Left colon (tissue), 2 donors: ENCODE data around the gene TACSTD2. TPM values are rescaled to one million over a fixed set of nuclear protein-coding genes. Genes with fewer than 3 reads are reported as not detected.
"Not testable (repeated sequence)": the region's sequence is repeated elsewhere in the genome, so short reads cannot be mapped to it uniquely, and the experiment has no call there.

Experiments used
- ATAC-seq: fragments of 200-7000 bp; cut with Tn5 transposase; one replicate; pipeline ENCODE4 v1.9.1; 2020; ENCODE audit warnings: mild to moderate bottlenecking, moderate library complexity
- DNase-seq, 2 donors: peaks; one replicate each; pipeline ENCODE4 v3.0.0-alpha.2; 2020
- intact Hi-C, 2 donors: fragments of 100-400 bp; cut with DNase I in 1 of 2; cut with micrococcal nuclease in 1 of 2; formaldehyde crosslinking; loops; one replicate each; pipeline versions ENCODE4 v1.11.2 to v1.14.0; 2022; cut with DNase I, micrococcal nuclease
- total RNA-seq, 2 donors: library from RNA; stranded (reverse); fragmentation: NEBNext Ultra II Directional; extraction: Animal tissue kit (Norgen Biotek cat#: 25700); gene quantifications; one replicate each; pipeline ENCODE4 v1.2.1, GENCODE V29; 2021
- donor health status: DM: no; HTN: no; CAD: no.
- donor health status: DM: yes; HTN: yes; CAD: no.

TACSTD2 gene
- total RNA-seq, 2 donors from 2014 or later: 0.37 to 0.42 TPM

DNA sequence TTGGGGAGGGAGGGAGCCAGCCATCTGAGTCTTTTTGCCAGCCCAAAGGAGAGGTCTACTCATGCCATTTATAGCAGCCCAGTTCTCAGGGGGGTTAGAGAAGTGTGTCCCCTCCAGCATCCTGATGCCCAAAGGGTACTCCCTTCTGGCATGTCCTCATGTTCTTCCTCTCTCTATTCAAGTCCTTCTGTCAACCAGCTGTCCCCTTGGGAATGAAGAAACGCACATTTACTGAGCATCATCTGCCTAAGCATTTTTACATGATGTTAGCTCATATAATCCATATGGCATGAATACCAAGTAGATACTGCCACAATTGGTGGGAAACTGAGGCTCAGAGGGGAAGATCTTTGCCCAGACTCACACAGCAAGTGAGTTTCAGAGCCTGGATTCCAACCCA lies 14.8 kb upstream of the TACSTD2 start:
- intact Hi-C loops: no loop called here
- DNase-seq: no peak
- ATAC-seq: no peak

DNA sequence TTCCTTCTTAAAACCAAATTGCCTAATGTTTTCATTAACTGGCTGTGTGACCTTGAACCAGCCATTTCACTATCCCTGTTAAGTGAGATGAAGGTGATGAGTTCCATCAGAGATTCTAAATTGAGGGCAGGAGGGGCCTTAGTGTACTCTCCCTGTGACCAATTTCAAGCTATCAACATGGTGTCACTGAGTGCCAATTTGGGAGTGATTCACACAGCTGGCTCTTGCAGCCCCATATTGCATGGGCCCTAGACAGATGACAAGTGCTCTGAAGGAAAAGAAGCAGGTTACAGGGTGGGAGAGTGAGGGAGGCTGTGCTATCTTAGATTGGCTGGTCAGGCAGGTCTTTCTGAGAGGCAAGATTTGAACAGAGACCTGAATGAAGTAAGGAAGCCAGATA lies 13.0 kb upstream of the TACSTD2 start:
- no peak for DNase-seq
- ATAC-seq: no peak
- intact Hi-C loops: no loop called here

DNA sequence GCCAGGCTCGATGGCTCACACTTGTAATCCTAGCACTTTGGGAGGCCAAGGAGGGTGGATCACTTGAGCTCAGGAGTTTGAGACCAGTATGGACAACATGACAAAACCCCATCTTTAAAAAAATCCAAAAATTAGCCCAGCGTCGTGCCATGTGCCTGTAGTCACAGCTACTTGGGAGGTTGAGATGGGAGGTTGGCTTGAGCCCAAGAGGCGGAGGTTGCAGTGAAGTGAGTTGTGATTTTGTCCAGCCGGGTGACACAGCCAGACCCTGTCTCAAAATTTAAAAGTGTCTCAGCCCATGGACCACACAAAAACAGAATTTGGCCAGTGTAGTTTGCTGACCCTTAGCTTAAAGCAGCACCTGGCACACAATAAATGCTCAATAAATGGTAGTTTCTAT lies 11.3 kb upstream of the TACSTD2 start:
- ATAC-seq (no peak), DNase-seq (no peak)
- intact Hi-C loops: no loop called here

DNA sequence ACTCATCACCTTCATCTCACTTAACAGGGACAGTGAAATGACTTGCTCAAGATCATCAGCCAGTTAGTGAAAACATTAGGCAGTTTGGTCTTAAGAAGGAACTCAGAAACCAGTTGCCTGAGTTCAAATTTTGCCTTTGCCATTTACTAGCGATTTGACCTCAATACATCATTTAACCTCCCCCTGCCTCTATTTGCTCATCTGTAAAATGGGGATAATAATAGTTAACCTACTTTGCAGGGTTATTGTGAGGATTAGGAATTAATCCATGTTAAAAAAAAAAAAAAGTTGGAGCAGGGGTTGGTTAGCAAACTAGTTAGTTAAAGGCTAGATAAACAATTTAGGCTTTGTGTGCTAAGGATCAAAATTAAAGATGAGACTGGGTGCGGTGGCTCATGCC lies 10.6 kb upstream of the TACSTD2 start:
- ATAC-seq: no peak
- intact Hi-C loops: no loop called here
- DNase-seq: no peak

DNA sequence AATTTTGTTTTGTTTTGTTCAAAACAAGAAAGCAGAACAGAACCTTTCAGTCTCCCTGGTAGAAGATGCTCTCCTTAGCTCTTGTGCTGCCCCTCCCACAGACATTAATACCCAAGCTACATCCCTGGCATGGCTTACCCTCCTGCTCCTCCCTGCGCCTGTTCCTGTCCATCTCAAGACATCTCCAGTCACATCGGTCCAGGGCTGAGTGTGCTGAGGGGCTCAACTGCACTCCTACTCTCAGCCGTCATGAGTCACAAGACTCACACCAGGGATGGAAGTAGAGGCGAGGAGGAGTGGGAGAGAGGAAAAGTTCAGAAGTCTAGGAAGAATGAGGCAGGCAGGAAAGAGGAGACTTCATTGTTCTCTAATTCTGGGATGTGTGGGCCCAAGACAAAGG lies 9.2 kb upstream of the TACSTD2 start:
- no peak for ATAC-seq
- intact Hi-C loops: no loop called here
- no peak for DNase-seq

DNA sequence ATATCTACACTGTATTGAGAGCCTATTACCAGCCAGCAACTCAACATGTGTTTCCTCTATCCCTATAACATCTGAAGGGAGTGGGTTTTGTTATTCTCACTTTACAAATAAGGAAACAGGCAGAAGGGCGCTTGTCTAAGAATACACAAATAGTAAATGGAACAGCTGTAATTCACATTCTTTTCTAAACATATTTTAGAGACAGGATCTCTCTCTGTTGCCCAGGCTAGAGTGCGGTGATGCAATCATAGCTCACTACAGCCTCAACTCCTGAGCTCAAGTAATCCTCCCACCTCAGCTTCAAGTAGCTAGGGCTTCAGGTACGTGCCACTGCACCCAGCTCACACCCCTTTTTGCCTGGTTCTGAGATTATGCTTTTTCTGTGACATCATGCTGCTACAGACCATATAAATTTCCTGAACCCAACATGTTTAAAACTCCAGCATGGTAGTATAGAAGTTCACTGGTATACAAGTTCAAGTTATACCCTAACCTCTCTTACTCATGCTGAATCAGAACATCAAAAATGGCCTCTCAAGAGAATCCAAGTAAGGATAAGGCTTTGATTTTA lies 8.6 kb upstream of the TACSTD2 start:
- intact Hi-C loops: no loop called here
- DNase-seq: no peak
- ATAC-seq: no peak

DNA sequence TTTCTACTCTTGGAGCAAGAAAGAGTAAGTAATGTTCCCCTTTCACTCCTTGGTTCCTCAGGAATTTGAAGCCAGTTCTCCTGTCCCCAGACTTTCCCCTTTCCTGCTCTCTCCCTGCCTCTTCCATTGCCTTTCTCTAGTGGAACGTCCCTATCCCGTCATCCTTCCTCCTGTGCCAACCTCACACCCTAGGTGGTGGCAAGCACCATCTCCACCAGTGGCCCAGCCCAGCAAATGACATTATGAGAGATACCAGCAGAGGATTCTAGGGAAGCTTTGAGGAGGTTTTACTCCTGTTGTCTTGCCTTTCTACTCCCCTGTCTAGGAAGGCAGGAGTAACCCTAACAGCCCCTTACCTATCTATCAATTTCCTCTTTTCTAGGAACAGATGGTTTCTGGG lies 8.1 kb upstream of the TACSTD2 start:
- DNase-seq: no peak
- intact Hi-C loops: no loop called here
- no peak for ATAC-seq

DNA sequence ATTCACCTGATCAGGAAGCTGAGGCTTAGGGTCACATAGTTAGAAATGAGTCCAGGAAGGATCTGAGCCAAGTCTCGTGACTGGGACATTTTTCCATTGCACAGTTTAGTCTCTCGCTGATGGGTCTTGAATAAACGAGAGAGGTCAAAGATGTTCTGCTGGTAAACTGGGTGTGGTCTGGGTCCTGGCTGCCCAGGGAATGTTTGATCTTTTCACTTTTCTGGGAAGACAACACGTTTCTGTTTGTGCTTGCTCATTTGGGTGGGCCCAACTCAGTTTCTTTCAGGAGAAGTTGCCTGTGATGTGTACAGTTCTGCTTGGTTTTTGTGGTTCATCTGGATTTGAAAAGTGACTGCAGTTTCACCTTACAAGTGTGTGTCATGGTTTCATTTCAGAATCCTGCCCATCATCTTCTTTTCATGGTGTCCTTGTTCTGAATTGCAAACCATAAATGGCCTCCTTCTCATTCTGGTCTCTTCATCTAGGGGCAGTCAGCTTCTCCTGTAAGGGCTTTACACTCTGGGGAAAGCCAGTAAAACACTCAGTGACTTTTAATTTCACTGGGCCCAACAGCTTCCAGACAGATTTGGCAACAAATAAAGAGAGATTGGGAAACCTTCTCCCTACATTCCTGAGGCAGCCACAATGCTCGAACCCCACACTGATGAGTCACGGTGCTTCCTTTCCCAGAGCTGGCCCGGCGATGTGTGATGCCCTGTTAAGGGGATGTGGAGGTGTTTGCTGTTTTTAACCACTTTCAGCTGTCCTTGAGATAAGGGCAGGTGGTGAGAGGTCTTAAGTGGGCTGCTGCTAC lies 7.2 kb upstream of the TACSTD2 start:
- no peak for ATAC-seq
- intact Hi-C loops: no loop called here
- no peak for DNase-seq

DNA sequence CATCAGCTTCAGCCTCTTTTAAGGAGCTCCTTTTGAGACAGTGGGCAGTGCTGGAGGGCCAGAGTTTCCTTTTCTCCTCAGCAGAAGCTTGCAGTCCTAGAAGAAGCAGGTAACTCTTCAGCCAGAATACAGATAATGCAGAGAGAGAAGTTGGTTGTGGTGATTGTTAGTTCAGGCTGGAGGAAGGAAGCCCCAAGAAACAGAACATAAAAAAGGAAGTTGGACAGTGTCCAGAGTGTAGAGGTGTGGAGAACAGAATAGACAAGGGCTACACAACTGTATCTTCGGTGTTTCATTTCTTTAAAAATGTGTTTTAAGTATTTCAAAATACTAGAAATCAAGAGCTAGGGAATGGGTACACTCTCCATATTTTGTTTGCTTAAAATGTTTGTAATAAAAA lies 6.4 kb upstream of the TACSTD2 start:
- DNase-seq (no peak), ATAC-seq (no peak)
- intact Hi-C loops: no loop called here

DNA sequence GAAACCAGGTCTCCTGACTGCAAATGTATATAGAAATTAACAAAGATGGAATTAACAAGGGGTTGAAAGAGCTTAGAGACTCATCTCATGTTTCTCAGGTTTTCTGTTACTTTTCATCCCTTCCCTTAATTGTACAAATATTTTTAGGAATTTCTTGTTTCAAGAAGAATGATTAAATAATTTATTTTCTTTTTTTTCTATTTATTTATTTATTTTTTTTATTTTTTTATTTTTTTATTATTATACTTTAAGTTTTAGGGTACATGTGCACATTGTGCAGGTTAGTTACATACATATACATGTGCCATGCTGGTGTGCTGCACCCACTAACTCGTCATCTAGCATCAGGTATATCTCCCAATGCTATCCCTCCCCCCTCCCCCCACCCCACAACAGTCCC lies 5.1 kb upstream of the TACSTD2 start:
- intact Hi-C loops, DNase-seq, ATAC-seq: not testable (repeated sequence)

DNA sequence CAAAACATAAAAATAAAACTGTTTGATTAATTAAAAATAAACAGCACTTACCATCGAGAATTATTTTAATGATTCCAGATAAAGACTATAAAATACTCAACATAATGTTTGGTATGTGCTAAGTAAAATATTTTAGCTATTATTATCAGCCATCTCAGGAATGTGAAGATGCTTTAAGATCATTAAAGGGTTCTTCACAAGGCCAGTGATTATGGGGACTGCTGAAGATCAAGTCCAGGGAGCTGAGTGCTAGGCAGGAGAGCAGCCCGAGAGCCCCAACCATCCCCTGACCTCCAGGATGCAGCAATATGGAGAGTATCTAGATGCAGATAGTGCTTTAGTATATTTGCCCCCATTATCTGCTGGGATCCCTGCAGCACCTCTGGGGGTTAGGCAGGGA lies 4.6 kb upstream of the TACSTD2 start:
- DNase-seq (no peak), ATAC-seq (no peak)
- intact Hi-C loops: no loop called here

DNA sequence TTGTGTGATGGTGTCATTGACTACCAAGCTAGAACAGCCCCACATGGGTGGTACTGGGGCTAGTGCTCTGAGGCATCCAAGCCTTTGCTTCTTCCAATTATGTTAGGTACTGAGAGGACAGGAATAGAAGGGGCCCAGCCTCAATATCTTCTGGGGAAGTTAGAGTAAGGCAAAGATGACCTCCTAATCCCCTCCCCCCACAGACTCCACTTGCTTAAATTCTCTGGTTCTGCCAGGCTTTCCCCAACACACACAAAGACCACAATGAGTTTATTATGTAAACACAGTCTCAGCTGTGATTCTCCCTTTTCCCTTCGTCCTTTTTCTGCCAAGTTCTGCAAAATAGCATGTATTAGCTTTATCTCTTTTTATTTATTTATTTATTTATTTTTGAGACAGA lies 3.1 kb upstream of the TACSTD2 start:
- DNase-seq (no peak), ATAC-seq (no peak)
- intact Hi-C loops: no loop called here

DNA sequence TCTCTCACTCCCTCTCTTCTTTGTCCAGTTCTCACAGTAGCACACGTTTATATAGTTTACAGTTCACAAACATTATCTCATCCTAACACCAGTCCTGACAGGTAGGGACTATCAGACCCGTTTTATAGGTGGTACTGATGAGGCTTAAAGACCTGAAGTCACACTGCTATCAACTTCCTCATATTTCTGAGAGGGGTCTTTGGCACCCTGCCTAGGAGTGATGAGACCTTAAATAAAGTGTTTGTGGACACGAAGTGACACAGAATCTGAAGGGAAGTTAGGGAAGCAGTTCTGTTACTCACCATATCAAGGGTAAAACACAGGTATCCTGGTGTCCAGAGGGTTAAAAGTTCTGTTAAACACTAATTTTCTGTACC lies 590 bp upstream of the TACSTD2 start:
- intact Hi-C loops: no loop called here
- no peak for DNase-seq
- peak; percentile 33 for ATAC-seq

DNA sequence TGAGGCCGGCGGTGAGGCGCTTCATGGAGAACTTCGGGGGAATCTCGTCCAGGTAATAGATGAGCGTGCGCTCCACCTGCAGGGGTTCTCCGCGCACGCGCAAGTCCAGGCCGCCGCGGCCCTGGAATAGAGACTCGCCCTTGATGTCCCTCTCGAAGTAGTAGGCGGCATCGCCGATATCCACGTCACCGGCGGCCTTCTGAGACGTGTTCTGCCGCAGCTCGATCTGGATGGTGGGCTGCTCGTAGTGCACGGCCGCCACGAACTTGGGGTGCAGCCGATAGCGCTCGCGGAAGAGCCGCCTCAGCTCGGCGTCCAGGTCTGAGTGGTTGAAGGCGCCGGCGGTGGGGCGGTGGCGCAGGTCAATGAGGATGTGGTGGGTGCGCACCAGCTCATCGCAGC lies 726 bp downstream of the TACSTD2 start:
- ATAC-seq: no peak
- peak in 1 of 2 donors; percentile 9 for DNase-seq
- intact Hi-C loops: no loop called here

DNA sequence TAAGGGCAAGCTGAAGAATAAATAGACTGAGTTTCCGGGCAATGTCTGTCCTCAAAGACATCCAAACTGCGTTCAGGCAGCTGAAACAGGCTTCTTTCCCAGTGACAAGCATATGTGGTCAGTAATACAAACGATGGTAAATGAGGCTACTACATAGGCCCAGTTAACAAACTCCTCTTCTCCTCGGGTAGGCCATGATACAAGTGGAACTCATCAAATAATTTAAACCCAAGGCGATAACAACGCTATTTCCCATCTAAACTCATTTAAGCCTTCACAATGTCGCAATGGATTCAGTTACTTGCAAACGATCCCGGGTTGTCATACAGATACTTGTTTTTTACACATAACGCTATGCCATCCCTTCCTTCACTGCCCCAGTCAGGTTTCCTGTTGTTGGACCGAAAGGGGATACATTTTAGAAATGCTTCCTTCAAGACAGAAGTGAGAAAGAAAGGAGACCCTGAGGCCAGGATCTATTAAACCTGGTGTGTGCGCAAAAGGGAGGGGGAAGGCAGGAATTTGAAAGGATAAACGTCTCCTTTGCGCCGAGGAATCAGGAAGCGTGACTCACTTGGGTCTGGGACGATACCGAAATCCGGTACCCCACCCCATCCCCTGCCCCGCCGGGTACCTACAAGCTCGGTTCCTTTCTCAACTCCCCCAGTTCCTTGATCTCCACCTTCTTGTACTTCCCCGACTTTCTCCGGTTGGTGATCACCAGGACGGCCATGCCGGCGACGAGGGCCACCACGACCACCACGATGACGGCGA lies 1.3 kb downstream of the TACSTD2 start:
- DNase-seq (no peak), ATAC-seq (no peak)
- intact Hi-C loops: no loop called here

DNA sequence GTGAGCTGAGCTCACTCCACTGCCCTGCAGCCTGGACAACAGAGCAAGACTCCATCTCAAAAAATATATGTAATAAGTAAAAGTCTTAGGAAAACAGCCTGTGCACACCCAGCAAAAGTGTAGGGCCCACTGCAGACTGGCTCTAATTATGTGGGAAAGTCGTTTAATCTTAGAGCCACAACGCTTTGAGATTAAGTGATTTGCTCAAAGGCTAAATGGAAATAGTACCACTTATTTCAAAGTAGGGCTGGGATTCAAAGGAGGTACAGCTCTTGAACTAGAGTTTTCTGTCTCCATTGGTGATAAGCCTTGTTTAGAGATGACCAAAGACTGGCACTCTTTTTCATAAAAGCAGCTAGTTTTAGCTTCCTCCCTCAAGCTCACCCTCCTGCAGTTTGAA lies 2.2 kb downstream of the TACSTD2 start:
- intact Hi-C loops: no loop called here
- DNase-seq (no peak), ATAC-seq (no peak)

DNA sequence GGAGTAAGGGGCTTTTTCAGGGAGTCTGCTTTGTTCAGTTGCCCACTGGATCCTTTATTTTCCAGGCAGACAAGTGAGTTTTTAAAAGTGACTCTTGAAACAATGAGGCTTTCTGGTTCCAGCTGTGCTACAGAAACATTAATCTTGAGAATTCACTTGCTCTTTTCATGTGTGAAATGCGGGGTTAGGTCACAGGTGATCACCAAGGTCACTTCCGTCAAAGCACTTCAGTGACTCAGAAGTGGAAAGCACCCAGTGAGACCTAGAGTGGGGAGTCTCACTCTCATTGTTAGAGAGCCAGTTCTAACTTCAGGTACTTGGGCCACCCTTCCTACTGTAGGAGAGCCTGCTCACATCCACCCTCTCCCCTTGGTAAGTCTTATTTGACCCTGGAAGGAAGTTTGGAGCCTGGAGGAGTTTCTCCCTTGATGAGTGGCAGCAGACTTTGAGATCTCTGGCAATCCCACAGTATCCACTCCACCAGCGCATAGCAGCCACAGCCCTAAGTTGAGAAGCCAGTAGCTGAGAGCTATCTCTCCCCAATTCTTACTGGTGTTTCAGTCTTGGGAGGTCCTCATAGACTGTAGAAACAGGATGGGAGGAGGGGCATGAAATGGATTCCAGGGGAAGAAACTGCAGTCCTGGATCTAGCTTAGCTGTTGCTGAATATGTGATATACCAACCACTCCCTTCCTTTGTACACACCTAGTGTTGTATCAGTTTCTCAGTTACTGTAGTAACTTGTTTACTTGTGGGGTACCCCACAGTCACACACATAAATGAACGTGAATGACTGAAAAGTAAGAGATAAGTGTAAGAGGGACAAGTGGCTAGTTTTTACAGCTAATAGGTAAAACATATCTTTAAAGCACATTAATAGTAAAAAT lies 3.1 kb downstream of the TACSTD2 start:
- ATAC-seq: no peak

DNA sequence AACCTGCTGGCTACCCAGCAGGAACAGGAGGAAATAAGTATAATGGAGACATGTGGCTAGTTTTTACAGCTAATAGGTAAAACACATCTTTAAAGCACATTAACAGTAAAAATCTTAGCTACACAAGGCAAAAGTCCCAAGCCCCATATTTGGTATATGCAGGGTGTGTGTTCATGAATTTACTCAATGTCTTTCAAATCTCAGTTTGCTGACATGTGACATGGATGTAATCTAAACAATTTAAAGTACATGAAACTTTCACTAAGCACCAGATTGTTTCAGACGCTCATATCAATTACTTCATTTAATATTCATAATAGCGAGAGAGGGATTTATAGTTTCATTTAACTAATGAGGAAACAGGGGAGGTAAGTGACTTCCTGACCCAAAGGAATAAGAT lies 3.9 kb downstream of the TACSTD2 start:
- no peak for ATAC-seq
- no peak for DNase-seq
- intact Hi-C loops: no loop called here

More for the DNA sequence above, 3.1 kb downstream of the TACSTD2 start:
- DNase-seq: no peak
- intact Hi-C loops: no loop called here

DNA sequence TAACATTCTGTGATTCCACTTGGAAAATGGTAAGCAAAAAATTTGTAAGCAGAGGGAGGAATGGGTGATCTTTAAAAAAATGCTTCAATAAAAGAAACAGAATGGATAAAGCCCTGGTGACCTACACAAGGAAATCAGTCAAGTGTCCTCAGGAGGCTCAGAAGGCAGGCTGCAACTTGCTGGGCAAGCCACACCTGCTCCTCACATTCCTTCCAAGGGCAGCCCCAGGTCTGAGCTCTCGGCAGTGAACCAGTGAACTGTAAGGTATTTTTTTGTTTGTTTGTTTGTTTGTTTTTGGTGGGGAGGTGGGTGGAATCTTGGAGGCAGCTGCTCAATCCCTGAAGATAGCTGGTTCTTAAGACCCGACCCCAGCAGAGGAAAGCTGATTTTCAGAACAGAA lies 4.4 kb downstream of the TACSTD2 start:
- ATAC-seq (no peak), DNase-seq (no peak)
- intact Hi-C loops: no loop called here
